SK-N-SH (cell line): ENCODE measurements around the gene TMEM14A. TPM values are rescaled to one million over a fixed set of nuclear protein-coding genes. Genes with fewer than 3 reads are reported as not detected.

Experiments
- CTCF ChIA-PET: fragments of 300-600, 350-600 bp; formaldehyde crosslinking; extraction: SDS; loops from one replicate; lab custom pipeline; 2021; lab: Yijun Ruan, JAX
- POLR2A ChIA-PET: fragments of 350-600 bp; sonication (Branson Sonifier 250); formaldehyde crosslinking; extraction: SDS; loops from one replicate; lab custom pipeline; 2020; ENCODE audit warnings: antibody characterized with exemption, inconsistent platforms; lab: Yijun Ruan, JAX
- DNase-seq: peaks from one replicate; pipeline ENCODE4 v3.0.0; 2012
- H2AFZ ChIP-seq: fragments of 200-600 bp; sonication (generic); 2 replicates; pipeline ENCODE4 v1.8.1; 2016; ENCODE audit warnings: antibody characterized with exemption, mild to moderate bottlenecking, low read depth
- H3F3A ChIP-seq: fragments of 200-600 bp; sonication (generic); replicated peaks from 2 replicates; pipeline ENCODE3; 2016; ENCODE audit warnings: antibody characterized with exemption, mild to moderate bottlenecking; ENCODE audit not compliant: insufficient read depth
- H3K27ac ChIP-seq, 2 experiments: fragments of 200-500 bp in 1 of 2; fragments of 200-600 bp in 1 of 2; sonication (Bioruptor generic) in 1 of 2; sonication (generic), shearing (Covaris generic) in 1 of 2; 2 replicates each; pipeline versions ENCODE4 v1.5.1 to v1.6.1; 2014 to 2016; ENCODE audit warnings: low read depth in 2 of 2, inconsistent platforms in 1 of 2, low read length in 1 of 2, mild to moderate bottlenecking in 1 of 2, mixed read lengths in 1 of 2
- H3K27me3 ChIP-seq: fragments of 200-600 bp; sonication (generic), shearing (Covaris generic); 2 replicates; pipeline ENCODE4 v1.6.1; 2016; ENCODE audit warnings: mixed run types; ENCODE audit not compliant: insufficient read depth
- H3K36me3 ChIP-seq, 2 experiments: fragments of 200-500 bp in 1 of 2; fragments of 200-600 bp in 1 of 2; sonication (Bioruptor generic) in 1 of 2; sonication (generic) in 1 of 2; replicated peaks in 1 of 2; 2 replicates each; pipeline versions ENCODE3 to v1.5.1; 2014 to 2016; ENCODE audit warnings: low read length in 1 of 2, mild to moderate bottlenecking in 1 of 2; ENCODE audit not compliant: insufficient read depth in 2 of 2, control insufficient read depth in 1 of 2
- H3K4me1 ChIP-seq, 2 experiments: fragments of 200-500 bp in 1 of 2; fragments of 200-600 bp in 1 of 2; sonication (Bioruptor generic) in 1 of 2; sonication (generic), shearing (Covaris generic) in 1 of 2; 2 replicates each; pipeline versions ENCODE4 v1.5.1 to v1.6.1; 2014 to 2016; ENCODE audit warnings: low read depth in 1 of 2, low read length in 1 of 2, mixed run types in 1 of 2; ENCODE audit not compliant: insufficient read depth in 2 of 2, control insufficient read depth in 1 of 2
- H3K4me2 ChIP-seq: fragments of 200-600 bp; sonication (generic), shearing (Covaris generic); 2 replicates; pipeline ENCODE4 v1.6.1; 2017; ENCODE audit warnings: mixed run types
- H3K4me3 ChIP-seq, 2 experiments: fragments of 200-500 bp in 1 of 2; fragments of 200-600 bp in 1 of 2; sonication (Bioruptor generic) in 1 of 2; sonication (generic), shearing (Covaris generic) in 1 of 2; 2 replicates each; pipeline versions ENCODE4 v1.5.1 to v1.8.1; 2014 to 2016; ENCODE audit warnings: low read depth in 2 of 2, inconsistent platforms in 1 of 2, low read length in 1 of 2, mild to moderate bottlenecking in 1 of 2, mixed read lengths in 1 of 2, moderate library complexity in 1 of 2
- H3K79me2 ChIP-seq: fragments of 200-600 bp; sonication (generic); 2 replicates; pipeline ENCODE4 v1.8.1; 2017; ENCODE audit warnings: mild to moderate bottlenecking; ENCODE audit not compliant: insufficient read depth
- H3K9ac ChIP-seq: fragments of 200-600 bp; sonication (generic); 2 replicates; pipeline ENCODE4 v1.6.1; 2017; ENCODE audit warnings: mixed run types
- H3K9me2 ChIP-seq: fragments of 200-600 bp; sonication (generic); 2 replicates; pipeline ENCODE4 v1.6.1; 2017; ENCODE audit warnings: mixed run types
- H3K9me3 ChIP-seq: fragments of 200-600 bp; sonication (generic); 2 replicates; pipeline ENCODE4 v1.6.1; 2017; ENCODE audit warnings: mixed run types, mild to moderate bottlenecking, moderate library complexity
- H4K20me1 ChIP-seq: fragments of 200-600 bp; sonication (generic); 2 replicates; pipeline ENCODE4 v1.6.1; 2017; ENCODE audit warnings: mild to moderate bottlenecking, mixed run types; ENCODE audit not compliant: insufficient read depth
- POLR2AphosphoS5 ChIP-seq: IDR thresholded peaks from 2 replicates; pipeline ENCODE4 v1.6.1; 2012; ENCODE audit warnings: low read depth, low read length
- RFX5 ChIP-seq: IDR thresholded peaks from 2 replicates; pipeline ENCODE4 v1.6.1; 2012; ENCODE audit warnings: mild to moderate bottlenecking, improper control_type of control experiment, low read length
- SIN3A ChIP-seq: IDR thresholded peaks from 2 replicates; pipeline ENCODE4 v1.6.1; 2012; ENCODE audit warnings: low read depth, mild to moderate bottlenecking, low read length, moderate library complexity, borderline replicate concordance
- TCF12 ChIP-seq: IDR thresholded peaks from 2 replicates; pipeline ENCODE4 v1.4.0; 2012
- YY1 ChIP-seq: IDR thresholded peaks from 2 replicates; pipeline ENCODE4 v1.4.0; 2012; ENCODE audit warnings: low read depth, mild to moderate bottlenecking
- WGBS: methylation state at CpG from one replicate; pipeline ENCODE4 v1.1.6; 2017; ENCODE audit warnings: low lambda C conversion rate; 5-methylcytosine and 5-hydroxymethylcytosine counted together
- polyA plus RNA-seq, 3 experiments: library from polyadenylated mRNA; depleted of rRNA; stranded (reverse); fragments of >200 nt; gene quantifications; 2 replicates each; pipeline ENCODE4 v1.2.3, GENCODE V29; 2012
- TF ChIP-seq, protein P1 (sequence below): fragments of 150-350 bp; IDR thresholded peaks from 2 replicates; pipeline ENCODE4 v1.6.1; 2016; ENCODE audit warnings: mild to moderate bottlenecking, low read depth, low read length
- TF ChIP-seq, protein P2 (sequence below): IDR thresholded peaks from 2 replicates; pipeline ENCODE4; 2012
- TF ChIP-seq, protein P3 (sequence below): IDR thresholded peaks from 2 replicates; pipeline ENCODE4 v1.6.1; 2012; ENCODE audit warnings: mild to moderate bottlenecking, low read depth, low read length, moderate library complexity

Gene TMEM14A
- polyA plus RNA-seq, 1 of the 3 experiments (the other 2 are of a cell fraction), result 42.4 TPM

DNA sequence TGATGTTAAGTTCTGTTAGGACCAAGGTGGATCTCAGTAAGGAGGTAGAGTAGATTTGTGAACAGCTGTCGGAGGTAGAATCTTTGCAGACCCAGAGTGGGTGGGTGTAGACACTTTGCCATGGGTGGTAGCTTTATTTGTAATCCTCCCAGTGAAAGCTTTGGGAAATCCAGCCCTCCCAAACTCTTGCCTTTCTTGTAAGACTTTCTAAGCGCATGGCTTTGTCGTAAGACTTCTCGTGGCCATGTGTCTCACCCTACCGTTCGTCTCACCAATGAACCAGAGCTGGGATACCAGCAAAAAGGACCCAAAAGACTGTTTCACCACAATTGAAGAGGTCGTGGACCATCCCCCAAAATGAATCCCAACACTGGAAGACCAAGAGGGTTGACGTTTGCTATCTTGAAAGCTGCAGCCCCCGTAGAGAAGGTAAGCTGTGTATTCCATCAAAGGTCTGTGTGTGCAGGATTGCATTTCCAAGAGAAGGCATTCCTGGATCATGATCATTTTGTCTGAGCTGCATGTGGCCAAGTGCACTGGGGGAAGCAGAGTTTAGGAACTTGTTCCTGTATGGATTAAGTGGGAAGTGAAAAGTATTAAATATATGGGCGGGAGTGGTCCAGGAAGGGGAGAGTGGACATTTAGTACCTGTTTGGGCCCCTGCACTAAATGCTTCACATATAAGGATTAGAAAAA, 5.8 kb upstream of the TMEM14A start:
- peak overlapping the region; percentile 78 for H3K4me2 ChIP-seq
- H3K4me3 ChIP-seq, result peak overlapping the region; percentile 65 to 75
- POLR2A ChIA-PET, result interaction anchor here (1.1 kb wide), 1 partner anchor 303 kb away, joined by 3 read pairs; the partner anchor contains the start of gene PAQR8
- 76% methylated on average over 10 of the region's 10 CpGs for WGBS
- H2AFZ ChIP-seq, result peak overlapping the region; percentile 94
- no peaks in the 10 kb centered on the region for H3K27me3 ChIP-seq
- H3F3A ChIP-seq, result peaks cover 27% of the 10 kb centered on the region
- no peaks in the 10 kb centered on the region for H4K20me1 ChIP-seq
- H3K9me2 ChIP-seq, result no peaks in the 10 kb centered on the region
- TF ChIP-seq TCF12 (no peak), POLR2AphosphoS5 (no peak), YY1 (no peak), RFX5 (no peak)
- TF ChIP-seq, protein P1, sequence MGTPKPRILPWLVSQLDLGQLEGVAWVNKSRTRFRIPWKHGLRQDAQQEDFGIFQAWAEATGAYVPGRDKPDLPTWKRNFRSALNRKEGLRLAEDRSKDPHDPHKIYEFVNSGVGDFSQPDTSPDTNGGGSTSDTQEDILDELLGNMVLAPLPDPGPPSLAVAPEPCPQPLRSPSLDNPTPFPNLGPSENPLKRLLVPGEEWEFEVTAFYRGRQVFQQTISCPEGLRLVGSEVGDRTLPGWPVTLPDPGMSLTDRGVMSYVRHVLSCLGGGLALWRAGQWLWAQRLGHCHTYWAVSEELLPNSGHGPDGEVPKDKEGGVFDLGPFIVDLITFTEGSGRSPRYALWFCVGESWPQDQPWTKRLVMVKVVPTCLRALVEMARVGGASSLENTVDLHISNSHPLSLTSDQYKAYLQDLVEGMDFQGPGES, result no peak
- TF ChIP-seq, protein P2, sequence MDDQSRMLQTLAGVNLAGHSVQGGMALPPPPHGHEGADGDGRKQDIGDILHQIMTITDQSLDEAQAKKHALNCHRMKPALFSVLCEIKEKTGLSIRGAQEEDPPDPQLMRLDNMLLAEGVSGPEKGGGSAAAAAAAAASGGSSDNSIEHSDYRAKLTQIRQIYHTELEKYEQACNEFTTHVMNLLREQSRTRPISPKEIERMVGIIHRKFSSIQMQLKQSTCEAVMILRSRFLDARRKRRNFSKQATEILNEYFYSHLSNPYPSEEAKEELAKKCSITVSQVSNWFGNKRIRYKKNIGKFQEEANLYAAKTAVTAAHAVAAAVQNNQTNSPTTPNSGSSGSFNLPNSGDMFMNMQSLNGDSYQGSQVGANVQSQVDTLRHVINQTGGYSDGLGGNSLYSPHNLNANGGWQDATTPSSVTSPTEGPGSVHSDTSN, result no peak
- TF ChIP-seq, protein P3, sequence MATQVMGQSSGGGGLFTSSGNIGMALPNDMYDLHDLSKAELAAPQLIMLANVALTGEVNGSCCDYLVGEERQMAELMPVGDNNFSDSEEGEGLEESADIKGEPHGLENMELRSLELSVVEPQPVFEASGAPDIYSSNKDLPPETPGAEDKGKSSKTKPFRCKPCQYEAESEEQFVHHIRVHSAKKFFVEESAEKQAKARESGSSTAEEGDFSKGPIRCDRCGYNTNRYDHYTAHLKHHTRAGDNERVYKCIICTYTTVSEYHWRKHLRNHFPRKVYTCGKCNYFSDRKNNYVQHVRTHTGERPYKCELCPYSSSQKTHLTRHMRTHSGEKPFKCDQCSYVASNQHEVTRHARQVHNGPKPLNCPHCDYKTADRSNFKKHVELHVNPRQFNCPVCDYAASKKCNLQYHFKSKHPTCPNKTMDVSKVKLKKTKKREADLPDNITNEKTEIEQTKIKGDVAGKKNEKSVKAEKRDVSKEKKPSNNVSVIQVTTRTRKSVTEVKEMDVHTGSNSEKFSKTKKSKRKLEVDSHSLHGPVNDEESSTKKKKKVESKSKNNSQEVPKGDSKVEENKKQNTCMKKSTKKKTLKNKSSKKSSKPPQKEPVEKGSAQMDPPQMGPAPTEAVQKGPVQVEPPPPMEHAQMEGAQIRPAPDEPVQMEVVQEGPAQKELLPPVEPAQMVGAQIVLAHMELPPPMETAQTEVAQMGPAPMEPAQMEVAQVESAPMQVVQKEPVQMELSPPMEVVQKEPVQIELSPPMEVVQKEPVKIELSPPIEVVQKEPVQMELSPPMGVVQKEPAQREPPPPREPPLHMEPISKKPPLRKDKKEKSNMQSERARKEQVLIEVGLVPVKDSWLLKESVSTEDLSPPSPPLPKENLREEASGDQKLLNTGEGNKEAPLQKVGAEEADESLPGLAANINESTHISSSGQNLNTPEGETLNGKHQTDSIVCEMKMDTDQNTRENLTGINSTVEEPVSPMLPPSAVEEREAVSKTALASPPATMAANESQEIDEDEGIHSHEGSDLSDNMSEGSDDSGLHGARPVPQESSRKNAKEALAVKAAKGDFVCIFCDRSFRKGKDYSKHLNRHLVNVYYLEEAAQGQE, result no peak
- TF ChIP-seq, all 33 proteins: peak for 0
- peaks cover 7 to 32% of the 10 kb centered on the region in 2 experiments; a peak in 3 of 4 replicates for H3K4me1 ChIP-seq
- H3K9ac ChIP-seq, result peak overlapping the region; percentile 67; the same call in 1 of the 2 replicates
- H3K27ac ChIP-seq, result no peak overlapping the region
- H3K9me3 ChIP-seq, result no peaks in the 10 kb centered on the region
- DNase-seq, result no peak
- peaks cover 30% of the 10 kb centered on the region; the same call in 1 of the 2 replicates for H3K79me2 ChIP-seq
- CTCF ChIA-PET, result interaction anchor here (0.7 to 2.4 kb wide), 10 partner anchors 9 to 380 kb away, joined by 3 to 13 read pairs (median 5); partner anchors contain the start of genes EFHC1 and MCM3
- H3K36me3 ChIP-seq, result peaks cover 9% of the 10 kb centered on the region in 2 experiments

DNA sequence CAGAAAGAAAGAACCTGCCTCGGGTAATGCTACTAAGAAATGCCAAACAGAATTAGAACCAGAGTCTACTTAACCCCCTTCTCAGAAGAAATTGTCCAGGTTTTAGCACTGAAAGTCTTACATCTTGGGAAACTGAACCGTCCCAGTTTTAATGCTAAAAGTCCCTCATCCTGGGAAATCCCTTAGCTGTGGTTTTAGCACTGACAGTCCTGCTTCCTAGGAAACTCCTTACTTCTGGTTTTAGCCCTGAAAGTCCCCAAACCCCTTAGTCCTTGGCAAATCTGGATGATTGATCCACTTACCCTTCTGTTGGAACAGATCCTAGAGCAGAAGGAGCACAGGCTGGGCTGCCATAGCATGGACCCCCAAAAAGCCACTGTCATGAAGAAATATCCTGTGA, 4.8 kb upstream of the TMEM14A start:
- TF ChIP-seq SIN3A, result no peak
- no peak overlapping the region for H3K27ac ChIP-seq
- ChIA-PET POLR2A (no interaction called here), CTCF (interaction anchor here (1.4 to 2.4 kb wide), 4 partner anchors 14 to 266 kb away, joined by 4 to 13 read pairs (median 8); partner anchors contain the start of gene EFHC1)
- no peak overlapping the region for H3K9ac ChIP-seq
- DNase-seq, result no peak
- peak overlapping the region; percentile 78 for H3K4me2 ChIP-seq
- H3K36me3 ChIP-seq, result peaks cover 9% of the 10 kb centered on the region in 2 experiments
- H2AFZ ChIP-seq, result no peak overlapping the region
- 88% methylated on average over 2 of the region's 2 CpGs for WGBS
- no peaks in the 10 kb centered on the region for H3K9me2 ChIP-seq
- H4K20me1 ChIP-seq, result no peaks in the 10 kb centered on the region
- peaks cover 30% of the 10 kb centered on the region; the same call in 1 of the 2 replicates for H3K79me2 ChIP-seq
- peaks cover 10 to 32% of the 10 kb centered on the region in 2 experiments; a peak in 3 of 4 replicates for H3K4me1 ChIP-seq
- H3F3A ChIP-seq, result peaks cover 22% of the 10 kb centered on the region
- H3K4me3 ChIP-seq, result peak overlapping the region; percentile 65 to 75; a peak in 1 of 4 replicates
- H3K9me3 ChIP-seq, result no peaks in the 10 kb centered on the region
- no peaks in the 10 kb centered on the region for H3K27me3 ChIP-seq
